Colon (tissue), 2 donors: ENCODE measurements around the gene CRB3.
"Not testable (repeated sequence)": the region's sequence is repeated elsewhere in the genome, so short reads cannot be mapped to it uniquely, and the experiment has no call there.

ENCODE experiments used
- FAIRE-seq: peaks from 2 replicates; lab custom pipeline; 2012; peaks lifted over from hg19 to GRCh38; lab: Jason Lieb, UNC
- donor health status: control.
- donor health status: control.

The CRB3 gene

GRCh38 chr19:6494438-6495036 lies 30.5 kb downstream of the CRB3 start:
- FAIRE-seq = no peak

- FAIRE-seq = no peak
These were observed 31.9 kb downstream of the CRB3 start for GRCh38 chr19:6495947-6496346.

DNA sequence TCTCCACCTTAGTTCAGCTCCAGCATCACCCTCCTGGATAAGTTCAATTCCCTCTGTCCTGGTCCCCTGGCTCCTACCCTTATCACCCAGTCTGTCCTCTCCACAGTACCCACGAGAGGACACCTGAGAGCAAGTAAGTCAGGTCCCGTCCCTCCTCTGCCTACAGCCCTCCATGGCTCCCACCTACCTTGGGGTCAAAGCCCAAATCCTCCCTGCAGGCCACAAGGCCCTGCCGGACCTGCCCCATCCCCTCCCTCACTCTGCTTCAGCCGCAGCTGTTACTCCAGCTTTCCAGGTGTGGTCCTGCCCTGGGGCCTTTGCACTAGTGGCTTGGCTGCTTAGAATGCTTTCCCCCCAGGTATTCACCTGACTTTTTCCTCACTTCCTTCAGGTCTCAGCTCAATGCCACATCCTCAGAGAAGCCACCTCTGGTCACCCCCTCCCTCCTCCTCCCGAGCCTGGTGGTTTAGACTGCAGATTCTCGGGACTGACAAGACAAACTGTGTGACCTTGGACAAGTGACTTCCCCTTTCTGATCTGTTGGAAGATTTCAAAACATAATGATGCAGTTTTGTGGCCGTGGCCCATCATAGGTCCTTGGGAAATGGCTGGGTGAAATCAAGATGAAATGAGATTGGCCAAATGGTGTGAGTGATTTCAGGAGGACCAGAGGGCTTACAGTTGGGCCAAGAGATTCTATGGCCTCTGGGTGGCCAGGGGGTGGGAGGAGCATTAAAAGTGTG lies 34.4 kb downstream of the CRB3 start:
- FAIRE-seq = no peak

DNA sequence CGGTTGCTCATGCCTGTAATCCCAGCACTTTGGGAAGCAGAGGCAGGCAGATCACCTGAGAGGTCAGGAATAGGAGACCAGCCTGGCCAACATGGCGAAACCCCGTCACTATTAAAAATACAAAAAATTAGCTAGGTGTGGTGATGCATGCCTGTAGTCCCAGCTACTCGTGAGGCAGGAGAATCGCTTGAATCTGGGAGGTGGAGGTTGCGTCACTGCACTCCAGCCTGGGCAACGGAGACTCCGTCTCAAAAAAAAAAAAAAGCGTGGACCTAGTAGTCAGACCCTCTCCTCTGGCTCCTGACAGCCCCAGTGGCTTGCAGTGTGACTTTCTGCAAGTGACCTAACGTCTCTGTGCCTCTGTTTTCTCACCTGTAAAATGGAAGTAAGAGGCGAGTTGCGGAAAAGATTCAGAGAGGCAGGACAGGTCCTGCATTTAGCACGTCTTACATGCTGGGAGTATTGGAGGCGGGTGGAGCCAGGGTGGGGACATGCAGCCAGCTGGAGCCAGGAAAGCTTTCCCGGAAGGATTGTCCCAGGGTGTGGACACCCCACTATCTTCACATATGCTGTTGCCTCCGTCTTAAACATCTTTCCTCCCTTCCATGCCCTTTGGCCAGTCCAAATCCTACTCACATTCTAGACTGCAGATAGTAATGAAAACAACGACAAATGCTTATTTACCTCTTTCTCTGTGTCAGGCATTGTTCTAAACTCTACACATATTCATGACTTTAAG lies 35.1 kb downstream of the CRB3 start:
- FAIRE-seq = no peak

GRCh38 chr19:6500837-6501739 lies 37.0 kb downstream of the CRB3 start:
- FAIRE-seq = no peak

DNA sequence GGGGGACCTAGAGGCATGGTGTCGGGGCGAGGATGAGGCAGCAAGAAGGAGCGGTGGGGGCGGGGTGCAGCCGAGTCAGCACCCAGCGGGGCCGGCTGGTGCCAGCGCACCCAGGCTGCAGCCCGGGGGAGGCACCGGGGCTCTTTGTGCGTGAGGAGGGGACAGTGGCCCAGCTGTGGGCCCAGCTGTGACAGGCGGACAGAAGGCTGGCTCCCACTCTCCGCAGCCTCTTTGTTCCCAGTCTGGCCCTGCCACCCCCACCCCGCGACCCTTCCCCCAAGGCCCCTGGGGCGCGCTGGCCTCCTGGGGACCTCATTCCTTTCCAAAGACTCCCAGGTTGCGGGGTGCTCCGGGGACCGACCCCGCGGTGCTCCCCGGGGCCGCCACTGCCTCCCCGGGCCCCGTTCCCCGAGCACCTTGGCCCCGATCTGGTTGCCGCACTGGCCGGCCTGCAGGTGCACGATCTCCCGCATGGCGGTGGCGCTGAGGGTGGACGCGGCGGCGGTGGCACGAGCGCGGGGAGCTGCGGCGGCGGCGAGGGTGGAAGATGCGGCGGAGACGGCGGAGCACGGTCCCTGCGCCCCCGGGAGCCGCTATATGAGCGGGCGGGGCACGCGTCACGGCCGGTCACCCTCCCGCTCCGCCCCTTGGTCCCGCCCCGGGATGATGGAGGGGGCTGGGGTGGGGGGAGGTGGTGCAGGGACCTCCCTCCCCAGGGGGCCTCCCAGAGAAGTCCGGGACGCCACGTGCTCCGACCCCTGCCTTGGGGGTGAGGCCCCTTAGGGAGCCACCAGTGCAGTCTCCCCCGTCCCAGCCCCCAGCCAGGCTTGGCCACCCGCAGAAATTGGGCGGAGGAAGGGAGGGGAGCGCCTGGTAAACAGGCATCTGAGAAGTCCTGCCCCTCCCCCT lies 37.9 kb downstream of the CRB3 start, which contains the start of gene TUBB4A:
TSS of gene TUBB4A (minus strand) at position 570 of the 909 bp plus-strand sequence. CDS start at position 473, 97 bp downstream.
- no peak for FAIRE-seq

- no peak for FAIRE-seq
These were observed 39.5 kb downstream of the CRB3 start for GRCh38 chr19:6503407-6504201.

DNA sequence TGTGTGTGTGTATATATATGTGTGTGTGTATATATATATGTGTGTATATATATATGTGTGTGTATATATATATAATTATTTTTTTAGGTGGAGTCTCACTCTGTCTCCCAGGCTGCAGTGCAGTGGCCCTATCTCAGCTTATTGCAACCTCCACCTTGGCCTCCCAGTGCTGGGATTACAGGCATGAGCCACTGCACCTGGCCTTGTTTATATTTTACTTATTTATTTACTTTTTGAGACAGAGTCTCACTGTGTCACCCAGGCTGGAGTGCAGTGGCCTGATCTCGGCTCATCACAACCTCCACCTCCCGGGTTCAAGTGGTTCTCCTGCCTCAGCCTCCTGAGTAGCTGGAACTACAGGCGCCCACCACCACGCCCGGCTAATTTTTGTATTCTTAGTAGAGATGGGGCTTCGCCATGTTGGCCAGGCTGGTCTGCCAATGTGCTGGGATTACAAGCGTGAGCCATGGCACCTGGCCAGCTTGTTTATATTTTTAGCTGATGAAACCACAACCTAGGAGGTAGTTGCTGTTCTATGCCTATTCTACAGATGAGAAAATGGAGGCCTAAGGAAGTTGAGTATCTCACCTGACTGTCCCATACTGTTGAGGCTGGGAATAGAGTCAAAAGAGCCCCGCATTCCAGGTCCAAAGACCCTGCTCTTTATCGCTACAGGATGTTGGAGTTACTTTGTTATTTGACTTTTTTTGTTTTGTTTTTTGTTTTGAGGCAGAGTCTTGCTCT lies 44.1 kb downstream of the CRB3 start:
- FAIRE-seq = not testable (repeated sequence)

- FAIRE-seq = no peak
These were observed 45.3 kb downstream of the CRB3 start for GRCh38 chr19:6509118-6509971.

DNA sequence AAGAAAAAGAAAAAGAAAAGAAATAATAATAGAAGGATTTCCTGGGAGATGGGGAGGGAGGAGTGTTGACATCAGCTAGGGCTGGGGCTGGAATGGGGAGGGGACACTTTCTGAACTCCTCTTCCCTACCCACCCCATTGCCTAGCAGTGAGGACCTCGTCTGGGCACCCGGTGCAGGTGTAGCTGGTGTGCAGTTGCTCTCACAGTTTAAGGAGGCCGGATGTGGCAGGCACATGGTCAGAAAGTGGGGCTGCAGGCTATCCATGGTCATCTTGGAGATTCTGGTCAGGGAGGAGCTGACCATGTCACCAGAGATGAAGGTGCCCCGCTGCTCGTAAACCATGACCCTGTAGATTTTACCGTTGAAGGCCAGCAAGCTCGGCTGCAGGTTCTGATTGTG lies 46.5 kb downstream of the CRB3 start:
- no peak for FAIRE-seq

DNA sequence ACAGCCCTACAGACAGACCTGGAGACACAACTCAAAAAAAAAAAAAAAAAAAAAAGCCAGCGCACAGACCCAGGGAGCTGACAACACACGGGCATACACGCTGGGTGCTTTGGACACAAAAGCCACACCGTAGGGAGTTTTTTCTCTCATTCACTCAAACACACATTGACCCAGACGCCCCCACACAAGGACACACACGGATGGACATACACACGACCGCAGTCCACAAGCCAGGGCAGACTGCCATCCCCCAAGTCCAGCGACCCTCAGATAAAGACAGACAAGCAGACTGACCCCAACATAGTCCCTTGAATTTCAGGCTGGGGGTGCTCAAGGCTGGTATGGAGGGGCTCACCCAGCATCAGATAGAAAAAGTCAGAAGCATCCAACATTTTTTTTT lies 50.0 kb downstream of the CRB3 start:
- no peak for FAIRE-seq

DNA sequence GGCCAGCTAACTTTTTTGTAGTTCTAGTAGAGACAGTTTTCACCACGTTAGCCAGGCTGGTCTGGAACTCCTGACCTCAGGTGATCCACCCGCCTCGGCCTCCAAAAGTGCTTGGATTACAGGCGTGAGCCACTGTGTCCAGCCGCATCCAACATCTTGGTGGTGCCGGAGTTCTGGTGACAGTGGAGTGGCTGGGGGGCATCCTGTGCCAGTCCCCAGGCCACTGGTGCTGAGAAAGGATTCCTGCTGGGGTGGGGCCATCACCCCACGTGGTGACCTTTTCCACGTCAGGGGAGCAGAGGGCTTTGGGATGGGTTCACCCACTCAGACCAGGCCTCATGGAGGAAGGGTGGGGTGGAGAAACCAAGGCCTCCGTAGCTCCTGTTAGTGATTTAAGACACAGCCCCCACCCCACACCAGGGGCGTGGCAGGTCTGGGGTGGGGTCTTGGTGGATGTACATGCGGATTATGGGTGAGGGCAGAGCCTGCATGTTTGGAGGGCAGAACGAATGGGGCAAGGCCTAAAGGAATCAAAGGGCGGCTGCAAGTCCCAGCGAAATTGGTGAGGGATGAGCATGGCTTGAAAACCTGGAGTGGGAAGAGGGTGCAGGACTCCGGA lies 51.0 kb downstream of the CRB3 start:
- no peak for FAIRE-seq

GRCh38 chr19:6516018-6516658 lies 52.1 kb downstream of the CRB3 start:
- no peak for FAIRE-seq
